Measurements from ENCODE around the gene AARS1.

AARS1 gene

DNA sequence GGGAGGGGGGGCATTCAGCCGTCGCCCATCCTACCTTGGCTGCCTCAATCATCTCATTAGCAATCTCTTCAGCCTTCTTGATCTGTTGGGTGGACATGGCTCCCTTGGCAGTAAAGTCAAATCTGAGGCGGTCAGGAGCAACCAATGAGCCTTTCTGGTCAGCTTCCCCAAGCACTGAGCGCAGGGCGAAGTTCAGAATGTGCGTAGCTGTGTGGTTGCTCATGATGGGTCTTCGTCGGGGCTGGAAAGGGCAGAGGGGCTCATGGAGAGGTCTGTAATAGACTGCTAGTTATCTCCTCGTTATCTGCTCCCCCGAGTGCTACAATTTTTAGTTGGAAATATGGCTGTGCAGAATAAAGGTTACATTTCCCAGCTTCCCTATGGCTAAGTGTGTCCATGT is 30.4 kb downstream of the AARS1 start:
- no peak overlapping the region for H3K4me3 ChIP-seq (ENCODE audit: low read depth, low read length)
- TF ChIP-seq, protein P1, sequence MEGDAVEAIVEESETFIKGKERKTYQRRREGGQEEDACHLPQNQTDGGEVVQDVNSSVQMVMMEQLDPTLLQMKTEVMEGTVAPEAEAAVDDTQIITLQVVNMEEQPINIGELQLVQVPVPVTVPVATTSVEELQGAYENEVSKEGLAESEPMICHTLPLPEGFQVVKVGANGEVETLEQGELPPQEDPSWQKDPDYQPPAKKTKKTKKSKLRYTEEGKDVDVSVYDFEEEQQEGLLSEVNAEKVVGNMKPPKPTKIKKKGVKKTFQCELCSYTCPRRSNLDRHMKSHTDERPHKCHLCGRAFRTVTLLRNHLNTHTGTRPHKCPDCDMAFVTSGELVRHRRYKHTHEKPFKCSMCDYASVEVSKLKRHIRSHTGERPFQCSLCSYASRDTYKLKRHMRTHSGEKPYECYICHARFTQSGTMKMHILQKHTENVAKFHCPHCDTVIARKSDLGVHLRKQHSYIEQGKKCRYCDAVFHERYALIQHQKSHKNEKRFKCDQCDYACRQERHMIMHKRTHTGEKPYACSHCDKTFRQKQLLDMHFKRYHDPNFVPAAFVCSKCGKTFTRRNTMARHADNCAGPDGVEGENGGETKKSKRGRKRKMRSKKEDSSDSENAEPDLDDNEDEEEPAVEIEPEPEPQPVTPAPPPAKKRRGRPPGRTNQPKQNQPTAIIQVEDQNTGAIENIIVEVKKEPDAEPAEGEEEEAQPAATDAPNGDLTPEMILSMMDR (IDR thresholded peaks at IDR 0.05; ENCODE audit: low read depth, low read length), result no peak
- no peak for DNase-seq
- H3K4me1 ChIP-seq, result no peaks in the 10 kb centered on the region
- H3K9me3 ChIP-seq, result no peaks in the 10 kb centered on the region
- peaks cover 92% of the 10 kb centered on the region for H3K36me3 ChIP-seq
- H3K27me3 ChIP-seq, result no peaks in the 10 kb centered on the region

DNA sequence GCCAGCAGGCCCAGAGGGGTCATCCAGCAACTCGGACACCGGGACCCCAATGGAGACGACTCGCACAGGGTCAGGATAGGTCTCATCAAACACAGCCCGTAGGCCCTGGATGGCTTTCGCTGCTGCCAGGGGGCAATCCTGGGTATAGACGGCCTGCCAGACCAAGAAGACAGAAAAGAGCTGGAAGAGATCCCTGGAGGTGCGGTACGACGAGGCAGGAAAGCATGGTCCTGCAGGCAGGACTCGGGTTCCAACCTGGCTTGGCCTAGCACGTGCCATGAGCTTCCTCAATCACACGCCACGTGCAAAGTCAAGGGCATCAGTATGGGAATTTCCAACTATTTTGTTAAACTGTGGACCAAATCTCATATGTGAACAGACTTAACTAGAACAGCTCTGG is 31.2 kb downstream of the AARS1 start:
- no peaks in the 10 kb centered on the region for H3K27me3 ChIP-seq
- no peaks in the 10 kb centered on the region for H3K9me3 ChIP-seq
- no peaks in the 10 kb centered on the region for H3K4me1 ChIP-seq
- no peak for DNase-seq
- H3K36me3 ChIP-seq, result peaks cover 92% of the 10 kb centered on the region
- no peak overlapping the region for H3K4me3 ChIP-seq (ENCODE audit: low read depth, low read length)
- TF ChIP-seq, protein P1 (IDR thresholded peaks at IDR 0.05; ENCODE audit: low read depth, low read length), result no peak

DNA sequence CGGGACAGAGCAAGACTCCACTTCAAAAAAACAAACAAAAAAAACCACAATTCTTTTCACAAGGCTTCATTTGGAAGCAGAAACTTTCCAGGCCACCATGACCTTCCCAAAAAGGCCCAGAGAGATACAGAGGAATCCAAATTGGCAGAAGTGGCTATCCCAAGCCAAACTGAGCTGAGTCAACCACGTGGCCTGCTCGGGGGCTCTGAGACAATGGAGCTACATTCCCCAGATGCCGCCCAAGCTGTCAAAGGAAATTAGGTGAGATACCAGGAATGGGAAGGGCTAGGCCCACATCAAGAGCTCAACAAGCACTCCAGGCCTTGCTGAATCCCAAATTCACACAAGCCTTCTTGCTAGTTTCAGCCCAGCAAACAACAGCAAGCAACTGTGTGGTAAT is 31.9 kb downstream of the AARS1 start:
- H3K4me3 ChIP-seq (ENCODE audit: low read depth, low read length), result no peak overlapping the region
- H3K36me3 ChIP-seq, result peaks cover 92% of the 10 kb centered on the region
- H3K4me1 ChIP-seq, result no peaks in the 10 kb centered on the region
- DNase-seq, result no peak
- TF ChIP-seq, protein P1 (IDR thresholded peaks at IDR 0.05; ENCODE audit: low read depth, low read length), result no peak
- H3K27me3 ChIP-seq, result no peaks in the 10 kb centered on the region
- no peaks in the 10 kb centered on the region for H3K9me3 ChIP-seq

DNA sequence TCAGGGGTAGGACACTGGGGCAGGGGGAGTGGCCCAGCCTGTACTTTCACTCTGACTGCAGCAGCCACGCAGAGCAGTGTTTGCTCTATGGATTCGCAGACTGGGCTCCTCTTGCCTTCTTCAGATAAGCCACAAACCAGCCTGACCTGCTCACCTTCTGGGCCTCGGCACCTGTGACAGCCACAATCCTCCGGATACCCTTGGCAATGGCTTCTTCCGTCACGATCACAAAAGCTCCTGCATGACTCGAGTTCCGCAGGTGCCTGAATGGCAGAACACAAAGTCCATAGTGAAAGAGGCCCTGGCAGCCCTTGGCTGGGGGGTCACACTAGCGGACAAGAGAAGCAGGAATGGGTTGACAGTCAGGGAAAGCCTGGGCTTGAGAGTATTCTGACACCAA is 33.7 kb downstream of the AARS1 start:
- TF ChIP-seq, protein P1 (IDR thresholded peaks at IDR 0.05; ENCODE audit: low read depth, low read length), result no peak
- no peak for DNase-seq
- Histone ChIP-seq H3K4me3 (ENCODE audit: low read depth, low read length) (no peak overlapping the region), H3K9me3 (no peaks in the 10 kb centered on the region), H3K36me3 (peaks cover 87% of the 10 kb centered on the region), H3K27me3 (no peaks in the 10 kb centered on the region), H3K4me1 (no peaks in the 10 kb centered on the region)

DNA sequence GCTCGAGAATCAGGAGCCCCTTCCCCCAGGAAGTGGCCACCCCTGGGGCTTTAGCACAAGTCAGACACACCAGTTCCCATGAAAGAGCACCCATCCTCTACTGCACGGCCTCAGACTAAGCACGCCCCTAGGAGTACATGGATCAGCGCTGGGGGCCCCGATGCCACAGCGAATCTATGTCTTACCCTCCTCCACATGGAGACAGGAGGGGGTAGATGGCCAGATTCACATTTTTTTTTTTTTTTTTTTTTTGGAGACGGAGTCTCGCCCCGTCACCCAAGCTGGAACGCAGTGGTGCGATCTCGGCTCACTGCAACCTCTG is 34.4 kb downstream of the AARS1 start:
- H3K4me1 ChIP-seq, result no peaks in the 10 kb centered on the region
- TF ChIP-seq, protein P1 (IDR thresholded peaks at IDR 0.05; ENCODE audit: low read depth, low read length), result no peak
- H3K27me3 ChIP-seq, result no peaks in the 10 kb centered on the region
- H3K9me3 ChIP-seq, result no peaks in the 10 kb centered on the region
- peaks cover 80% of the 10 kb centered on the region for H3K36me3 ChIP-seq
- DNase-seq, result no peak
- no peak overlapping the region for H3K4me3 ChIP-seq (ENCODE audit: low read depth, low read length)

DNA sequence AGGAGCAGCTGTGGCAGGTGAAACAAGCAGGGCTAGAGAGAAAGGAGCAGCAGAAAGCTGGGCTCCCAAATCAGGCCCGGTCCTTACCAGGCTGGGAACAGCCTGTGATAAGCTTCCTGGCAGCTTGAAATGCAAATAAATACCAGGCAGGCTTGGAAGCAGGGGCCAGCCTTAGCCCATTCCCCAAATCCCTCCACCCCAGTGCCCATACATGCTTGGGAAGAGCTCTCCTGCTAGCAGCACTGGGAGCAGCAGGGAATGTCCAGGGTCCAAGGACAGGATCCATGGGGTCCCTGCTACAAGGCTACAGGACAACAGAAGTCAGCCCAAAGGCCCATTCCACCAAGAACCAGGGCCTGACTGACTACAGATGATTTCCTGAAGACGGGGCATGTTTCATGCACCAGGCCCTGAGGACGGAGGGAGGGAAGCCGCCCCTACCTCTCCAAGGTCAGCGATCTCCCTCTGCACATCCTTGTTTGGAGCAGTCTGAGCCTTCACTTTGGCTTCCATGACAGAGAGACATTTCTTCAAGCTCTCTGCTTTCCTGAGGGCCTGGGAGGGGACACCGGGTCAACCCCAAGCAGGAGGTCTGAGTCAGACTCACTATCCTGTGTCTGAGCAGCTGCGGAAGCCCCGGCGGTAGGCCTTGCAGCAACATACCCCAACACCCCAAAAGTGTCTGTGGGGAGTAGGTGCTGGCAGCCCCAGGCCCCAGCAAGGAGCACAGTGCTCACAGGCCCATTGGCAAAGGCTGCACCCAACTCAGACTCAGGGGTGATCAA is 34.9 kb downstream of the AARS1 start:
- Histone ChIP-seq H3K36me3 (peaks cover 78% of the 10 kb centered on the region), H3K27me3 (no peaks in the 10 kb centered on the region), H3K4me3 (ENCODE audit: low read depth, low read length) (no peak overlapping the region), H3K4me1 (no peaks in the 10 kb centered on the region; the same call in 1 of the 2 replicates), H3K9me3 (no peaks in the 10 kb centered on the region)
- no peak for DNase-seq
- TF ChIP-seq, protein P1 (IDR thresholded peaks at IDR 0.05; ENCODE audit: low read depth, low read length), result no peak

Measured in BE2C (cell line).